MM.1S (cell line): Measurements from ENCODE around the gene INPP5D.

Source experiments
- EZH2 ChIP-seq: fragments of 300-600 bp; sonication (generic); optimal IDR thresholded peaks from 2 replicates; pipeline ENCODE3; 2017; ENCODE audit warnings: low read depth, mild to moderate bottlenecking, antibody characterized with exemption, low read length, mixed read lengths
- TF ChIP-seq, protein P1 (sequence below): fragments of 300-600 bp; sonication (generic); IDR thresholded peaks from 2 replicates; pipeline ENCODE4 v1.5.1; 2016; ENCODE audit warnings: antibody characterized with exemption, low read length, mixed read lengths

GRCh38 chr2:233125455-233126065 lies 65.4 kb downstream of the INPP5D start:
- TF ChIP-seq, protein P1, sequence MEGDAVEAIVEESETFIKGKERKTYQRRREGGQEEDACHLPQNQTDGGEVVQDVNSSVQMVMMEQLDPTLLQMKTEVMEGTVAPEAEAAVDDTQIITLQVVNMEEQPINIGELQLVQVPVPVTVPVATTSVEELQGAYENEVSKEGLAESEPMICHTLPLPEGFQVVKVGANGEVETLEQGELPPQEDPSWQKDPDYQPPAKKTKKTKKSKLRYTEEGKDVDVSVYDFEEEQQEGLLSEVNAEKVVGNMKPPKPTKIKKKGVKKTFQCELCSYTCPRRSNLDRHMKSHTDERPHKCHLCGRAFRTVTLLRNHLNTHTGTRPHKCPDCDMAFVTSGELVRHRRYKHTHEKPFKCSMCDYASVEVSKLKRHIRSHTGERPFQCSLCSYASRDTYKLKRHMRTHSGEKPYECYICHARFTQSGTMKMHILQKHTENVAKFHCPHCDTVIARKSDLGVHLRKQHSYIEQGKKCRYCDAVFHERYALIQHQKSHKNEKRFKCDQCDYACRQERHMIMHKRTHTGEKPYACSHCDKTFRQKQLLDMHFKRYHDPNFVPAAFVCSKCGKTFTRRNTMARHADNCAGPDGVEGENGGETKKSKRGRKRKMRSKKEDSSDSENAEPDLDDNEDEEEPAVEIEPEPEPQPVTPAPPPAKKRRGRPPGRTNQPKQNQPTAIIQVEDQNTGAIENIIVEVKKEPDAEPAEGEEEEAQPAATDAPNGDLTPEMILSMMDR = no peak
- no peak for TF ChIP-seq EZH2
